HEK293T (cell line): ENCODE results near the gene ERGIC3.

ENCODE experiments used
- CTCF ChIA-PET: fragments of 350-600 bp; formaldehyde crosslinking; extraction: SDS; loops from one replicate; lab custom pipeline; 2021; ENCODE audit warnings: antibody characterized with exemption, inconsistent platforms; lab: Yijun Ruan, JAX
- POLR2A ChIA-PET: fragments of 350-600 bp; formaldehyde crosslinking; extraction: SDS; loops from one replicate; lab custom pipeline; 2020; ENCODE audit warnings: antibody characterized with exemption, inconsistent platforms; lab: Yijun Ruan, JAX
- DNase-seq: peaks from one replicate; pipeline ENCODE4 v3.0.0; 2012; ENCODE audit warnings: mixed read lengths; ENCODE audit errors: extremely low spot score
- ARNT ChIP-seq: fragments of 450-650 bp; IDR thresholded peaks from 2 replicates; pipeline ENCODE4 v1.6.1; 2017; ENCODE audit warnings: mild to moderate bottlenecking
- BHLHE40 ChIP-seq: fragments of 450-650 bp; IDR thresholded peaks from 2 replicates; pipeline ENCODE4 v1.6.1; 2016; ENCODE audit warnings: mild to moderate bottlenecking, moderate library complexity, borderline replicate concordance
- CTBP1 ChIP-seq: fragments of 450-650 bp; IDR thresholded peaks from 2 replicates; pipeline ENCODE4 v1.6.1; 2016; ENCODE audit warnings: borderline replicate concordance
- ELF4 ChIP-seq: fragments of 450-650 bp; IDR thresholded peaks from 2 replicates; pipeline ENCODE4 v1.6.1; 2017; ENCODE audit warnings: antibody characterized with exemption
- FOXA1 ChIP-seq: fragments of 450-650 bp; IDR thresholded peaks from 2 replicates; pipeline ENCODE4 v1.6.1; 2016; ENCODE audit warnings: mild to moderate bottlenecking
- FOXK2 ChIP-seq: fragments of 450-650 bp; IDR thresholded peaks from 2 replicates; pipeline ENCODE4 v1.6.1; 2016; ENCODE audit warnings: mild to moderate bottlenecking
- FOXM1 ChIP-seq: fragments of 450-650 bp; IDR thresholded peaks from 2 replicates; pipeline ENCODE4 v1.6.1; 2017; ENCODE audit warnings: mild to moderate bottlenecking, borderline replicate concordance
- HDGF ChIP-seq: fragments of 450-650 bp; IDR thresholded peaks from 2 replicates; pipeline ENCODE4 v1.6.1; 2017; ENCODE audit warnings: antibody characterized with exemption, borderline replicate concordance
- L3MBTL2 ChIP-seq: fragments of 450-650 bp; conservative IDR thresholded peaks from 2 replicates; pipeline ENCODE4 v1.6.1; 2016; ENCODE audit warnings: mild to moderate bottlenecking
- LEF1 ChIP-seq: fragments of 450-650 bp; IDR thresholded peaks from 2 replicates; pipeline ENCODE4 v1.6.1; 2017; ENCODE audit warnings: mild to moderate bottlenecking, borderline replicate concordance
- NFRKB ChIP-seq: fragments of 450-650 bp; IDR thresholded peaks from 2 replicates; pipeline ENCODE4 v1.6.1; 2016; ENCODE audit warnings: mild to moderate bottlenecking, moderate library complexity
- SP1 ChIP-seq: fragments of 450-650 bp; IDR thresholded peaks from 2 replicates; pipeline ENCODE4 v1.6.1; 2017
- SUZ12 ChIP-seq: fragments of 450-650 bp; IDR thresholded peaks from 2 replicates; pipeline ENCODE4 v1.6.1; 2016; ENCODE audit warnings: mild to moderate bottlenecking
- TARDBP ChIP-seq: fragments of 450-650 bp; IDR thresholded peaks from 2 replicates; pipeline ENCODE4 v1.6.1; 2016
- ZNF384 ChIP-seq: fragments of 450-650 bp; IDR thresholded peaks from 2 replicates; pipeline ENCODE4 v1.6.1; 2016
- TF ChIP-seq, protein P1 (sequence below): fragments of 450-650 bp; IDR thresholded peaks from 2 replicates; pipeline ENCODE4 v1.6.1; 2016

Gene ERGIC3

DNA sequence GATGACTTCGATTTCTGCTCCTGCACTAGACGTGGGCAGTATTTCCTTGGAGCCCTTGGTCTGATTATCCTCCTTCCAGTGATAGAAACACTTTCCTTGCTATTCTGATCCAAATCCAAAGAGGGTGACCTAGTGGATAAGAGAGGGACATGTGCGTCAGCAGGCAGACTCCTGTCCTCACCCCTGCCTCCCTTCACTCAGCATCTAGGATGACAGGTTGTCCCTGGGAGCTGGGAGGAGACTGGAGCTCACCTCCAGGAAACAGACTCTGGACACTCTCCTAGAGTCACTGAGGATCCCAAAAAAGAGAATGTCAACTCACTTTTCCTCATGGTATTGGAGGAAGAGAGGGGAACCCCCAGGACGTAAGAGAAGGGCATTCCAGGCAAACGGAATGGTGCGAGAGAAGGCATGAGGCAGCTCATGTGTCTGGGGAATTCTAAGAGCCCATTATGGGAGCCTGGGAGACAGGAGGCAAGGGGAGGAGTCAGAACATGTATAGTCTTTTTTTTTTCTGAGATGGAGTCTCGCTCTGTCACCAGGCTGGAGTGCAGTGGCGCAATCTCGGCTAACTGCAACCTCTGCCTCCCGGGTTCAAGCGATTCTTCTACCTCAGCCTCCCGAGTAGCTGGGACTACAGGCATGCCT, 14.6 kb upstream of the ERGIC3 start:
- no peak for DNase-seq
- CTCF ChIA-PET, result no interaction called here
- TF ChIP-seq CTBP1, result no peak
- no peak for TF ChIP-seq HDGF
- TF ChIP-seq BHLHE40, result no peak
- no peak for TF ChIP-seq LEF1
- TF ChIP-seq FOXA1, result no peak
- TF ChIP-seq ZNF384, result no peak
- no peak for TF ChIP-seq L3MBTL2
- TF ChIP-seq FOXK2, result no peak
- TF ChIP-seq SP1, result no peak
- TF ChIP-seq FOXM1, result no peak
- no peak for TF ChIP-seq SUZ12
- TF ChIP-seq ARNT, result no peak
- TF ChIP-seq, protein P1, sequence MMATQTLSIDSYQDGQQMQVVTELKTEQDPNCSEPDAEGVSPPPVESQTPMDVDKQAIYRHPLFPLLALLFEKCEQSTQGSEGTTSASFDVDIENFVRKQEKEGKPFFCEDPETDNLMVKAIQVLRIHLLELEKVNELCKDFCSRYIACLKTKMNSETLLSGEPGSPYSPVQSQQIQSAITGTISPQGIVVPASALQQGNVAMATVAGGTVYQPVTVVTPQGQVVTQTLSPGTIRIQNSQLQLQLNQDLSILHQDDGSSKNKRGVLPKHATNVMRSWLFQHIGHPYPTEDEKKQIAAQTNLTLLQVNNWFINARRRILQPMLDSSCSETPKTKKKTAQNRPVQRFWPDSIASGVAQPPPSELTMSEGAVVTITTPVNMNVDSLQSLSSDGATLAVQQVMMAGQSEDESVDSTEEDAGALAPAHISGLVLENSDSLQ, result no peak
- TF ChIP-seq NFRKB, result no peak
- no peak for TF ChIP-seq ELF4
- TF ChIP-seq TARDBP, result no peak
- POLR2A ChIA-PET, result interaction anchor here (0.9 to 1.2 kb wide), 2 partner anchors 13 to 72 kb away, joined by 3 to 4 read pairs; partner anchors contain the start of gene CEP250

DNA sequence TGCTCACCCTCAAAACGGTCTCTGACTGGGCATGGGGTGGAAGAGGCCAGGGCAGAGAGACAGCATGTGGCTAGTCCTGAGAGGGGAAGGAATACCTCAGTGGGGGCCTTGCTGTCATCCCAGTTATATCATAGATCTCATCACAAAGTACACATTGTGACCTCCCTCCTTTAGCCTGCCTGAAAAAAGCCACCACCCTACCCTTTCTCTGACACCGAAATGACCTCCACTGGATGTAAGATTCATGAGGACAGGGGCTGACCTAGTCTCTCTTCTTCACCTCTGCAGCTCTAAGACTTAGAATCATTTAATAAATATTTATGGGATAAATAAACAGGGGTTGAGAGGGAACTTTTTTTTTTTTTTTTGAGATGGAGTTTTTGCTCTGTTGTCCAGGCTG, 12.3 kb upstream of the ERGIC3 start, which contains the start of gene C20orf173:
Gene C20orf173 (minus strand): TSS at position 101 of the 400 bp plus-strand sequence. CDS start 279 bp downstream, outside the sequence.
- CTCF ChIA-PET, result no interaction called here
- POLR2A ChIA-PET, result interaction anchor here (1.5 kb wide), 1 partner anchor 10 kb away, joined by 5 read pairs; no protein-coding TSS in a partner anchor
- no peak for DNase-seq
- TF ChIP-seq FOXK2 (no peak), BHLHE40 (no peak), FOXM1 (no peak), FOXA1 (no peak), CTBP1 (no peak), ARNT (no peak), L3MBTL2 (no peak), ZNF384 (no peak), SP1 (no peak), SUZ12 (no peak)
- TF ChIP-seq, protein P1, result no peak

DNA sequence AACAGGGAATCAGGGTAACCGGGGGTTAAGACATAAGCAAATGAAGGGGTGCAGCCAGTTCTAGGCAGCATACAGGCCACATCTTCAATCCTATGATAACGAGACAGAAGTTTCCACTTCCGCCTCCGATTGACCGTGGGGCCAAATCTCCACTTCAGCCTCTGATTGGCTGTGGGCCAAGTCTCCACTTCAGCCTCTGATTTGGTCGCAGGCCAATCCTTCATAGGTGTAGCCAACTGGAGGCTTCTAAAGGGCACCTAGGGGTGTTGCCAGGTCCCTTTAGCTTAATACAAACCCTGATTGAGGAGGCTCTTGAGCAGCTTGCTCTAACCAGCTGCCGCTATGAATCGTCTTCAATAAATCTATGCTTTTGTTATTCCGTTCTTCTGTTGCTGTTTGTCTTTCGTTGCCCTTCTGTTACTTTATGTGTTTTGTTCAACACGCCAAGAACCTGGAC, 2.1 kb upstream of the ERGIC3 start:
- TF ChIP-seq L3MBTL2 (no peak), HDGF (peak; percentile 37; the same call in 1 of the 2 replicates), ELF4 (peak; percentile 84)
- TF ChIP-seq, protein P1, result peak; percentile 99
- peak; percentile 72 for DNase-seq
- ChIA-PET POLR2A (interaction anchor here (0.6 to 3.6 kb wide), 18 partner anchors 9 to 415 kb away, joined by 3 to 22 read pairs (median 4); partner anchors contain the start of genes CPNE1, RBM12, RBM39 and SCAND1), CTCF (interaction anchor here (0.5 kb wide), 1 partner anchor 55 kb away, joined by 4 read pairs; no protein-coding TSS in a partner anchor)

DNA sequence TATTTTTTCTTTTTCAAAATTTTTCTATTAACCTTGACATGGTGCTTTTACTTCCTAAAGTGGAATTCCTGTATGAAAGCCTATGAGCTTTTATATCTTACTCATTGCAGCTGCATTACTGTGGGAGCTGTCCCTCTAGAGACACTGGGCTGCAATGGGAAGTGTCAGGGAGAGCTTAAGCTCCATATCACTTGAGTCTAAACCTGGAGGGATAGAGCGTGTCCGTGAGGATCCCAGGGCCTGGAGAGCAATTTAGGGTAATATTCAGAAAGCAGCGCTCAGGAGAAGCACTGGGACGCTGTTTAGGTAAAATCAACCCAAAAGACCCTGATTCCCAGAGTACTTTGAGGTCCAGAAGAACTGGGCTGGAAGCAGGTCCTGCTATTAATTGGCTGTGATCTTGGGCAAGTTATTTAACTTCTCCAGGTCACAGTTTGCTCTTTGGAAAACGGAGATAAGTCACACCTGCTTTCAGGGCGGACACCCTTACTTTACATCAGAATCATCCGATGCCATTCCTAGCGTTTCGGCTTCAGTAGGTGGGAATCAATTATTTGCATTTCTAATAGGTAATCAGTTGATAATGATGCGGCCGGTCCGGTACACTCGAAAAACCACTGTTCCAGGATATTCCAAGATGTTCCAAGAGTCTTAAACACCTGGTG, 628 bp upstream of the ERGIC3 start:
- POLR2A ChIA-PET, result interaction anchor here (0.6 to 3.6 kb wide), 15 partner anchors 8 to 201 kb away, joined by 3 to 22 read pairs (median 4); partner anchors contain the start of genes CEP250, CPNE1, RBM12 and RBM39
- DNase-seq, result no peak
- TF ChIP-seq ZNF384, result no peak
- TF ChIP-seq SUZ12, result no peak
- TF ChIP-seq FOXK2, result no peak
- no peak for TF ChIP-seq FOXM1
- TF ChIP-seq L3MBTL2, result no peak
- no peak for TF ChIP-seq LEF1
- CTCF ChIA-PET, result interaction anchor here (0.6 to 1.4 kb wide), 2 partner anchors 27 to 78 kb away, joined by 3 read pairs; no protein-coding TSS in a partner anchor

DNA sequence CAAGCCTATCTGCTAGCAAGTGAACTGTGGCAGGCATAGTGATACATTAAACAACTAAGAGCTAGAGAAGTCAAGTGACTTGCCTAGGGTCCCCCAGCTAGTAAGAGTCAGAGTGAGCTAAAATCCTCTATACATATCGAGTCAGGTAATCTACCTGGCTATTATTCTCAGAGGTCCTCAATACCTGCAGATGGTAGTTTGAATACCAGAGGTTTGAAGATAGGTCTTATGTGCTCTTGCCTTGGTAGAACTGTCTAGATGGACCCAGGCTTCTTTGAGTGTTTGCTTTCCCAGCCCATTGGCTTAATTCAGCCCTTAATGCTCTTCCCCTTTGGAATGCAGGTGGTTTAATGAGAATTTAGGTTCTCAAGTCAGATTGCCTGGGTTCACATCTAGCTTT, 1.1 kb downstream of the ERGIC3 start:
- TF ChIP-seq CTBP1, result no peak
- TF ChIP-seq LEF1, result no peak
- TF ChIP-seq FOXA1, result no peak
- TF ChIP-seq ELF4, result no peak
- no peak for TF ChIP-seq HDGF
- no peak for TF ChIP-seq NFRKB
- no peak for TF ChIP-seq BHLHE40
- no peak for TF ChIP-seq FOXM1
- TF ChIP-seq SUZ12, result no peak
- TF ChIP-seq ARNT, result no peak
- no peak for TF ChIP-seq TARDBP
- no peak for TF ChIP-seq SP1
- no peak for TF ChIP-seq L3MBTL2
- TF ChIP-seq FOXK2, result no peak
- no peak for TF ChIP-seq ZNF384
- TF ChIP-seq, protein P1, result no peak
- ChIA-PET CTCF (no interaction called here), POLR2A (interaction anchor here (0.6 to 3.6 kb wide), 5 partner anchors 10 to 121 kb away, joined by 3 to 22 read pairs (median 11); partner anchors contain the start of gene SPAG4)
- no peak for DNase-seq
